Testis (tissue), 2 donors: ENCODE results near the gene NSRP1.

ENCODE experiments used
- POLR2A ChIP-seq: fragments of 450-650 bp; IDR thresholded peaks from one replicate; pipeline ENCODE4 v1.6.1; 2017; ENCODE audit warnings: antibody characterized with exemption, mild to moderate bottlenecking, moderate library complexity
- TF ChIP-seq, protein P1 (sequence below), 3 experiments: fragments of 450-650 bp in 2 of 3; fragments of 200-600 bp in 1 of 3; sonication (generic) in 1 of 3; IDR thresholded peaks; one replicate each; pipeline ENCODE4 v1.5.1; 2016 to 2019; ENCODE audit warnings: antibody characterized with exemption in 3 of 3, mild to moderate bottlenecking in 2 of 3, moderate library complexity in 1 of 3

DNA sequence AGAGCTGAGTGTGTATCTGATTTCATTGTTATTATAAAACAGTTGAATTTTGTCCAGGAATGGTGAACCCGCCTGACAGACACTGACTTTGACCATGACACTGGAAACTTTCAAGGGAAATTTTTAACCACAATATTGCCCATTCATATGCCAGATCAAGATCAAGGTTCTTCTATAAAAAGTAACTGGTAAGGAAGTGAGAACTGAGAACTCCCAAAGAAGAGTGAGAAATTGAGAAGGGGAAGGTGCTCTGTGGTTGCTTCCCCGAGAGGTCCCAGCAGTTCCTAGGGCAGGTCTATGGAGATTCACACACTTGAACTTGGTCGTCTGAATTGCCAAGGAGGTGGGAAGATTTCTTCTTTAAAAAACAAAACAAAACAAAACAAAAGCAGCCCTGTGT lies 91.6 kb downstream of the NSRP1 start:
- TF ChIP-seq, protein P1, sequence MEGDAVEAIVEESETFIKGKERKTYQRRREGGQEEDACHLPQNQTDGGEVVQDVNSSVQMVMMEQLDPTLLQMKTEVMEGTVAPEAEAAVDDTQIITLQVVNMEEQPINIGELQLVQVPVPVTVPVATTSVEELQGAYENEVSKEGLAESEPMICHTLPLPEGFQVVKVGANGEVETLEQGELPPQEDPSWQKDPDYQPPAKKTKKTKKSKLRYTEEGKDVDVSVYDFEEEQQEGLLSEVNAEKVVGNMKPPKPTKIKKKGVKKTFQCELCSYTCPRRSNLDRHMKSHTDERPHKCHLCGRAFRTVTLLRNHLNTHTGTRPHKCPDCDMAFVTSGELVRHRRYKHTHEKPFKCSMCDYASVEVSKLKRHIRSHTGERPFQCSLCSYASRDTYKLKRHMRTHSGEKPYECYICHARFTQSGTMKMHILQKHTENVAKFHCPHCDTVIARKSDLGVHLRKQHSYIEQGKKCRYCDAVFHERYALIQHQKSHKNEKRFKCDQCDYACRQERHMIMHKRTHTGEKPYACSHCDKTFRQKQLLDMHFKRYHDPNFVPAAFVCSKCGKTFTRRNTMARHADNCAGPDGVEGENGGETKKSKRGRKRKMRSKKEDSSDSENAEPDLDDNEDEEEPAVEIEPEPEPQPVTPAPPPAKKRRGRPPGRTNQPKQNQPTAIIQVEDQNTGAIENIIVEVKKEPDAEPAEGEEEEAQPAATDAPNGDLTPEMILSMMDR (IDR thresholded peaks at IDR 0.05) = no peak
- no peak for TF ChIP-seq POLR2A
